ENCODE measurements around the gene DPYSL3. TPM values are rescaled to one million over a fixed set of nuclear protein-coding genes. Genes with fewer than 3 reads are reported as not detected.

Gene DPYSL3
- total RNA-seq, 4 donors from 2014 or later, result 5.2 to 62.9 (median 14.0) TPM

- no peak for TF ChIP-seq CTCF (IDR thresholded peaks at IDR 0.05)
- TF ChIP-seq POLR2A (IDR thresholded peaks at IDR 0.05), result no peak
- DNase-seq, result no peak
- Histone ChIP-seq H3K36me3 (no peaks in the 10 kb centered on the region), H3K27ac (peak overlapping the region in 3 of 4 donors; percentile 71 to 94 (median 84)), H3K4me1 (peaks cover 0 to 74% (median 14%) of the 10 kb centered on the region in 3 donors), H3K4me3 (peak overlapping the region in 2 of 4 donors; percentile 75 to 82), H3K27me3 (peaks cover 0 to 35% (median 0%) of the 10 kb centered on the region in 4 donors), H3K9me3 (no peaks in the 10 kb centered on the region)
- WGBS, 2 donors, result 89 to 94% methylated on average over 3 of the region's 3 CpGs
- intact Hi-C loops (cut with DNase I), result no loop called here
Observed at GRCh38 chr5:147451193-147451592, 58.7 kb downstream of the DPYSL3 start.

DNA sequence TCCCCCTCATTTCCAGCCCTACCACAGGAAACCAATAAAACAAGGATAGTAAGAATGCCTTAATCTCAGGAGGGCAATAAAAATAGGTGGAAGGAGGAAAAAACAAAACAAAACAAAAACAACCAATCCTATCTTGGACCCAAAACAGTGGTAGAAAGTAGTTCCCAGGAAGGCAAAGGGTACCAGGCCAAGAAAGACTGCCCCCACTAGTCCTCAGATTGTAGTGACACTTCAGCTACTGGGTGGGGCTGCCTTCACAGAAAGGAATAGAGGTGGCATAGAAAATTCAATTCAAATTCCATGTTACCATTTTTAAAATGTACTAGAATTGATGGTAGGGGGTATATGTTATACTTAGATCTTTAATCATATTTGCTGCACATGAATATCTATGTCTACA lies 59.3 kb downstream of the DPYSL3 start:
- Histone ChIP-seq H3K36me3 (no peaks in the 10 kb centered on the region), H3K27me3 (peaks cover 0 to 35% (median 0%) of the 10 kb centered on the region in 4 donors), H3K27ac (peak overlapping the region in 3 of 4 donors; percentile 63 to 94 (median 72)), H3K4me3 (no peak overlapping the region), H3K9me3 (no peaks in the 10 kb centered on the region), H3K4me1 (peaks cover 0 to 74% (median 16%) of the 10 kb centered on the region in 3 donors)
- intact Hi-C loops (cut with DNase I), result no loop called here
- TF ChIP-seq CTCF (IDR thresholded peaks at IDR 0.05), result no peak
- no peak for TF ChIP-seq POLR2A (IDR thresholded peaks at IDR 0.05)
- DNase-seq, result no peak

GRCh38 chr5:147448766-147449165 lies 61.1 kb downstream of the DPYSL3 start:
- intact Hi-C loops (cut with DNase I), result no loop called here
- Histone ChIP-seq H3K4me3 (no peak overlapping the region), H3K27me3 (peaks cover 0 to 27% (median 0%) of the 10 kb centered on the region in 4 donors), H3K27ac (peak overlapping the region in 3 of 4 donors; percentile 63 to 94 (median 72)), H3K4me1 (peaks cover 0 to 68% (median 19%) of the 10 kb centered on the region in 3 donors), H3K9me3 (no peaks in the 10 kb centered on the region), H3K36me3 (no peaks in the 10 kb centered on the region)
- TF ChIP-seq CTCF (IDR thresholded peaks at IDR 0.05), result no peak
- TF ChIP-seq POLR2A (IDR thresholded peaks at IDR 0.05), result no peak
- no peak for DNase-seq
- WGBS, 2 donors, result 60 to 69% methylated on average over 1 of the region's 1 CpG

GRCh38 chr5:147446523-147446922 lies 63.3 kb downstream of the DPYSL3 start:
- H3K4me1 ChIP-seq, result peaks cover 0 to 47% (median 17%) of the 10 kb centered on the region in 3 donors
- no peak overlapping the region for H3K4me3 ChIP-seq
- peaks cover 0 to 4% (median 0%) of the 10 kb centered on the region in 4 donors for H3K27me3 ChIP-seq
- intact Hi-C loops (cut with DNase I), result no loop called here
- no peak for TF ChIP-seq POLR2A (IDR thresholded peaks at IDR 0.05)
- no peak for TF ChIP-seq CTCF (IDR thresholded peaks at IDR 0.05)
- no peak for DNase-seq
- WGBS, 2 donors, result 70 to 89% methylated on average over 2 of the region's 2 CpGs
- no peaks in the 10 kb centered on the region for H3K9me3 ChIP-seq
- peak overlapping the region in 3 of 4 donors; percentile 72 to 94 (median 83) for H3K27ac ChIP-seq
- no peaks in the 10 kb centered on the region for H3K36me3 ChIP-seq

GRCh38 chr5:147445917-147446316 lies 64.0 kb downstream of the DPYSL3 start:
- no peaks in the 10 kb centered on the region for H3K9me3 ChIP-seq
- H3K4me1 ChIP-seq, result peaks cover 0 to 42% (median 17%) of the 10 kb centered on the region in 3 donors
- 76 to 84% methylated on average over 2 of the region's 2 CpGs for WGBS, 2 donors
- no peak for DNase-seq
- no peaks in the 10 kb centered on the region for H3K36me3 ChIP-seq
- intact Hi-C loops (cut with DNase I), result no loop called here
- H3K27me3 ChIP-seq, result no peaks in the 10 kb centered on the region
- no peak overlapping the region for H3K4me3 ChIP-seq
- TF ChIP-seq CTCF (IDR thresholded peaks at IDR 0.05) (no peak), POLR2A (IDR thresholded peaks at IDR 0.05) (no peak)
- H3K27ac ChIP-seq, result peak overlapping the region in 3 of 4 donors; percentile 72 to 94 (median 83)

Measured in esophagus squamous epithelium (tissue), 5 donors.